NCI-H2081 treated with DMSO at 0.1 percent for 48 hours (cell line): ENCODE measurements around the gene PDP2.

Experiments
- DNase-seq: peaks from one replicate; lab custom pipeline; 2025; lab: John Stamatoyannopoulos, UW

The PDP2 gene

GRCh38 chr16:66935314-66936011 lies 55.1 kb downstream of the PDP2 start, which contains the start of gene CES2:
Gene CES2, plus strand, starts transcription at chr16:66935516. Its CDS starts 120 bp downstream, at chr16:66935636.
- no peak for DNase-seq

DNA sequence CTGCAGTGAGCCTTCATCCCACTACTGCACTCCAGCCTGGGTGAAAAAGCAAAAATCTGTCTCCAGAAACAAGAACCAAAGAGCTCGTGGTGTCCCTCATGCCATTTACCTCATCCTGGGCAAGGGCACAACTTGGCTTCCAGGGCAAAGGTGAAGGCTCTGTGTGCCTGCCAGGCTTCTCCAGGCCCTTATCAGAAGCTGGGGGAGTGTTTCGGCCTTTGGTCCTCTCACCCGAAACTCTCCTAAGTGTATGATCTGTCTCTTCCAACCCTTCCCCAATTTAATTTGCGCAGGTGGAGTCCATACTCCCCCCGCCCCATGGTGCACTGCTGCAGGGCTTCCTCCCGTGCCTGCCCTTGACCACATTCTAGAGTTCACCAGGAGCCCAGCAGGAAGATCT lies 56.1 kb downstream of the PDP2 start:
- DNase-seq = no peak

DNA sequence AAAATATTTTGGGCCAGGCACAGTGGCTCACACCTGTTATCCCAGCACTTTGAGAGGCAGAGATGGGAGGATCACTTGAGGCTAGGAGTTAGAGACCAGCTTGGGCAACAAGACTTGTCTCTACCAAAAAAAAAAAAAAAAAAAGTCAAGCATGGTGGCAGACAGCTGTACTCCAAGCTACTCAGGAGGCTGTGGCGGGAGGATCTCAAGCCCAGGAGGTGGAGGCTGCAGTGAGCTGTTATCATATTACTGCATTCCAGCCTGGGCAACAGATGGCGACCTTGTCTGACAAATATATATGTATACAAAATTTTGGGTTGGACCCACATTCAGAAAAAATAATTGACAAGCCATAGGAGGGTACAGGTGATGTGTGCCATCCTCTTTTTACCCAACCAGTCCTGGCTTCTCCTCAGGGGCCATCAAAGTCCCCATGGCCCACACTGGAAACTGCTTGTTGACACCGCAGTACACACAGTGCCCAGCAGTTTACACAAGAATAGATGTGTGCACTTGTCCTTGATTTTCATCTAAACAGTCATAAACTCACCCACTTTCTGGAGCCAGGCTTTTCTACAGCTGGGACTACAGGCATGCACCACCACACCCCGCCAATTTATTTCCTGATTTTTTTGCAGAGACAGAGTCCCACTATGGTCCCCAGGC lies 56.7 kb downstream of the PDP2 start:
- no peak for DNase-seq

- DNase-seq = no peak
Observed at GRCh38 chr16:66937725-66938337, 57.5 kb downstream of the PDP2 start.

GRCh38 chr16:66939366-66939765 lies 59.1 kb downstream of the PDP2 start:
- no peak for DNase-seq

DNA sequence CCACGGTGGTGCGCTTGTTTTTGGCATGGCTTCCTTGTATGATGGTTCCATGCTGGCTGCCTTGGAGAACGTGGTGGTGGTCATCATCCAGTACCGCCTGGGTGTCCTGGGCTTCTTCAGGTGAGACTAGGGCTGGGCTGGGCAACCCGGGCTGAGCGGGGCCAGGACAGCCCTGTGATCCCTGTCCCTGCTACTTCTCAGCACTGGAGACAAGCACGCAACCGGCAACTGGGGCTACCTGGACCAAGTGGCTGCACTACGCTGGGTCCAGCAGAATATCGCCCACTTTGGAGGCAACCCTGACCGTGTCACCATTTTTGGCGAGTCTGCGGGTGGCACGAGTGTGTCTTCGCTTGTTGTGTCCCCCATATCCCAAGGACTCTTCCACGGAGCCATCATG lies 59.9 kb downstream of the PDP2 start:
- no peak for DNase-seq
